ENCODE results near the gene UEVLD.

UEVLD gene

DNA sequence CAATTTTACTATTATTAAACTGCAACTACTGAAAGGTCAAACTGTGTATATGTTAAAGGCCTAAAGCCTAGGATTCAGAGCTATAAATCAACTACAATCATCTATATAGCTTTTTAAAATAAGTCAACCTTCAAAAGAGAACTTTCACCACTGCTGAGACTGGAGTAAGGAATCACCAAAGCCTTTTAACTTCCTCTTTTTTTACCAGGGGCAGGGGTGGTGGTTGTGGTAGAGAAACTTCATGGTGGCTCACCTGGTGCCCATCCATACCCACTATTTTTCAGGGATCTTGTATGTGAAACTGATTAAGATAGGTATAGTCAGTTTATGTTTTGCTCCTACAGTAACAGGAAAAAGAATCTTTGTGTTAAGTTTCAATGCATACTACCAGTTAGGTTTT, 93.3 kb downstream of the UEVLD start:
- no peak for DNase-seq

DNA sequence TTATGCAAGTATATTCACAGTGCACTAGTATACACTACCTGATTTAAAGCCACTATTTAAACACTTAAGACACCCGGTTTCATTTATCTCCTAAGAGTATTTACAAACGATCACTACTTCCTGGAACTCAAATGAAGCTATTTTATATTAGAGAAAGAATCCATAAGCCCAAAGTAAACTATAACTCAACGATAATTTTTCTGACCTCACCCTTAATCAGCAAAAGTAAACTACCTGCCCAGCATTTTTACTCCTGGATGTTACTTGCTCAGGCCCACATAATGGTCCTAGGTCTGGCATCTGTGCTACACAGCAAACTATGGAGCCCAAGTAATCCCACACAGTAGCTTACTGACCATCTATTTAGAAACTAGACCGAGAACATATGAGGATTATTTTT, 95.2 kb downstream of the UEVLD start:
- DNase-seq, result no peak

DNA sequence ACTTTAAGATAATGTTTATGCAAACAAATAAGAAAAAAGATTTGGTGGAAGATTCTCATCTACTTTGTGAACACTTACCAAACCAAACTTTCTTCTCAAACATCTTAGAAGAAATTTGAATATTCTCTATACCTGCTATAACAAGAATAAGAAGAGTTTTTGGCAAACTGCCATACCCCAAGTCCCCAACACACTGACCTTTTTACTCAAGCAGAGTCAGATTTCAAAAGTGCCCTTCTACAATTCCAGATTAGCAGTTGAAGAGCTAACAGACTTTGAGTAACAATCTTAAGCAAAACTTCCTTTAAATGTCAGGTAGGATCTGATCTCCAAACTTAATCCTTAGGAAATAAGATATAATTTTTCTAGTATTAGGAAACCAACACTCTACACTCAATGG, 95.6 kb downstream of the UEVLD start:
- DNase-seq, result no peak

DNA sequence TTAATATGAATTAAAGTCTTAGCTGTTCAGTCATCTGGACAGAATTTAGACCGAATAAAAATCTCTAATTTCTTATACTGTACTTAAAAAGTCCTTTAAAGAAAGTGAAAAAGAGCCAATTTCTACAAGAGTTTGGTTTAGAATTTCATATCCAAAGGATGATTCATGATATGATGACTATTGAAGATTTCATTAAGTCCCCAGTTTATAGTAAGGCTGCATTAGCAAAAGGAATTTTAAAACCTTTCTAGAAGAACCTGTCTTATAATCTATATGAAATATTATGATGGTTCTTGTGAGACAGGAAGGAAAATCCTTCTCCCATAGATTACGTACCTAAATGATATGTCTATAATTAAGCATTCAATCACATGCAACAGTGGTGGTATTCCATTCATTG, 96.6 kb downstream of the UEVLD start:
- DNase-seq, result no peak

DNA sequence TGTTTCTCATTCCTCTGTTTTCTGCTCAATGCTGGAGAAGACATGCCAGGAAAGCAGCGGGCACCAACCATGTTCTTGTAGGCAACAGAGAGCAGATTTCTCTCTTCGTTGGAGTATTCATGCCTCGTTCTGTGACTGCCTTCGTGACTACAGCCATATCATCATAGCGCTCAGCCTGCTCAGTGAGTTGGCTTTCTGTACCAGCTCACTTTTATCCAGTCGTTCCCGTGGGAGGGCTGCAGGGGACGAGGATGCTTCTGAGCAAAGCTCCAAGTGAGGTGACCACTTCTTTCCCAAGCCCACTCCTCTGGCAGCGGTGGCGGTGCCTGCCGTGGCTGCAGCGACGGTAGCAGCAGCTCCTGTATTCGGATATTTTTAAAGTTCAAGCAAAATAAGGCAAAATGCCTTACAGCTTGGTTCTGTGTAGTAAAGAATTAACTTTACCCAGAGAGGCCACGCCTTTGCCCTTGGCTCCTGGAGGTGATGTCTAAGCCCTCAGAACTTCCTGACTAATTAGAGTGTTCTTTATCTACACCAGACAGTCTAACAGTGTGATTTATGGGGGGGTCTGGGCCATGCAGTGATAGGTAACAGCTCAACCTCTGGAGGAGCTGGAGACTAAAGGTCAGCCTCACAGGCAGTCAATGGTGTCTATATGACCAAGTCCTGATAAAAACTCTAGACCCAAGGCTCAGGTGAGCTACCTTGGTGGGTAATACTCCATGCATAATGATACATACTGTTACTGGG, 97.6 kb downstream of the UEVLD start:
- no peak for DNase-seq

DNA sequence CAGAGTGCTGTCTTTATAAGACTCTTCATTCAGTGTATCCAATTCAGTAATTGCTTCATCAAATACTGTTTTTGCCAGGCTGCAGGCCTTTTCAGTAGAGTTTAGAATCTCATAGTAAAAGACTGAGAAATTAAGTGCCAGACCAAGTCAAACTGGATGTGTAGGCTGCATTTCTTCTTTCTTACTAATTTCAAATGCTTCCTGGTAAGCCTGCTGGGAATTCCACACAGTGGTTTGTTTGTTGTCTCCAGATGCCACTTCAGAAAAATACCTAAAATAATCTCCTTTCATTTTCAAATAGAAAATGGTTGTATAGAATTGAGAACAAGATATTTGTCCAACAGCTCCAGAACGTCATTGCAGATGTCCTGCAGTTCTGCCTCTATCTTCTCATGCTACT, 98.2 kb downstream of the UEVLD start:
- DNase-seq, result no peak

DNA sequence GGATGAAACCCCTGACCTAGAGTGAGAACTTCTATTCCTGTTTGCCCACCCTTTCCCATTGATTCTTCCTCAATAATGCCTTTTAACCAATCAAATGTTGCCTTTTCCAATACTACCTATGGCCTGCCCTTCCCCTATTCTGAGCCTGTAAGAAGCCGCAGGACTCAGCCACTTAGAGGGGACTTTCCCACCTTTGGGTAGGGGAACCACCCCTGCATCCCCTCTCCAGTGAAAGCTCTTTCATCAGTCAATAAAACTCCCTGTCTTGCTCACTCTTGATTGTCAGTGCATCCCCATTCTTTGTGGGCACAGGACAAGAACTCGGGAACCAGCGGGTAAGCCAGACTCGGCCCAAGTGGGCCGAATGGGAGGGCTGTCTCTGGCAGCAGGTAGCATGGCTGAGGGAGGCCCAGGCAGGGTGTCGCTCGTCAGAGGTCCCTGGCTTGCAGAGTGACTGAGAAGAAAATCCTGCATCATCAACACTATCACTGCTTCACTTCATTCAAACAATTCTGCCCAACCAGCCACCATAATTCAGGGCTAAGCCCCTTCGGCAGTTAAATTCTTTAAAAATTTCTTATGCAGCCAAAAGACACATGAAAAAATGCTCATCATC, 102.5 kb downstream of the UEVLD start:
- no peak for DNase-seq

Data from effector CD8-positive, alpha-beta T cell (primary cell).